ENCODE measurements around the gene PLCL2.

The PLCL2 gene

GRCh38 chr3:17023006-17023664 lies 138.4 kb downstream of the PLCL2 start:
- DNase-seq: no peak

- no peak for DNase-seq
Measured at GRCh38 chr3:17025594-17026139, 140.9 kb downstream of the PLCL2 start.

GRCh38 chr3:17027318-17027717 lies 142.6 kb downstream of the PLCL2 start:
- DNase-seq: no peak

GRCh38 chr3:17028363-17028762 lies 143.6 kb downstream of the PLCL2 start:
- DNase-seq: no peak

- DNase-seq: no peak
Measured at GRCh38 chr3:17030438-17030837, 145.7 kb downstream of the PLCL2 start.

- no peak for DNase-seq
Measured at GRCh38 chr3:17030956-17031652, 146.3 kb downstream of the PLCL2 start.

GRCh38 chr3:17032407-17033034 lies 147.8 kb downstream of the PLCL2 start:
- peak; percentile 48 for DNase-seq

GRCh38 chr3:17033516-17034168 lies 148.9 kb downstream of the PLCL2 start:
- no peak for DNase-seq

- DNase-seq: no peak
Measured at GRCh38 chr3:17035033-17035432, 150.3 kb downstream of the PLCL2 start.

GRCh38 chr3:17035966-17036365 lies 151.2 kb downstream of the PLCL2 start:
- no peak for DNase-seq

GRCh38 chr3:17038141-17038540 lies 153.4 kb downstream of the PLCL2 start:
- no peak for DNase-seq

GRCh38 chr3:17038900-17039553 lies 154.3 kb downstream of the PLCL2 start:
- no peak for DNase-seq

- DNase-seq: no peak
Measured at GRCh38 chr3:17039594-17039993, 154.8 kb downstream of the PLCL2 start.

GRCh38 chr3:17040322-17040989 lies 155.7 kb downstream of the PLCL2 start:
- DNase-seq: no peak

- no peak for DNase-seq
Measured at GRCh38 chr3:17040990-17041377, 156.2 kb downstream of the PLCL2 start.

- no peak for DNase-seq
Measured at GRCh38 chr3:17044855-17045254, 160.1 kb downstream of the PLCL2 start.

GRCh38 chr3:17045705-17046104 lies 160.9 kb downstream of the PLCL2 start:
- no peak for DNase-seq

GRCh38 chr3:17046623-17047022 lies 161.9 kb downstream of the PLCL2 start:
- DNase-seq: no peak

GRCh38 chr3:17047162-17047561 lies 162.4 kb downstream of the PLCL2 start:
- DNase-seq: no peak

GRCh38 chr3:17047894-17048293 lies 163.1 kb downstream of the PLCL2 start:
- DNase-seq: no peak

- no peak for DNase-seq
Measured at GRCh38 chr3:17050071-17050470, 165.3 kb downstream of the PLCL2 start.

GRCh38 chr3:17050506-17050905 lies 165.8 kb downstream of the PLCL2 start:
- DNase-seq: no peak
